Activated naive CD4-positive, alpha-beta T cell treated with anti-CD3 and anti-CD28 coated beads, Interleukin-2, amount 50 U/mL, for 24 hours (primary cell): ENCODE measurements around the gene SYMPK.
"Not testable (repeated sequence)": the region's sequence is repeated elsewhere in the genome, so short reads cannot be mapped to it uniquely, and the experiment has no call there.

Experiments
- H3K27ac Mint-ChIP-seq: one replicate; pipeline ENCODE4 v1.8.0; 2021; ENCODE audit warnings: mild to moderate bottlenecking, mixed read lengths
- H3K27me3 Mint-ChIP-seq: one replicate; pipeline ENCODE4 v1.8.0; 2021; ENCODE audit warnings: mixed read lengths
- H3K36me3 Mint-ChIP-seq: one replicate; pipeline ENCODE4 v1.8.0; 2021; ENCODE audit warnings: mixed read lengths
- H3K4me1 Mint-ChIP-seq: one replicate; pipeline ENCODE4 v1.8.0; 2021; ENCODE audit warnings: mixed read lengths
- H3K4me3 Mint-ChIP-seq: one replicate; pipeline ENCODE4 v1.8.0; 2021; ENCODE audit warnings: mild to moderate bottlenecking, mixed read lengths
- H3K9me3 Mint-ChIP-seq: one replicate; pipeline ENCODE4 v1.8.0; 2021; ENCODE audit warnings: mixed read lengths

SYMPK gene

GRCh38 chr19:45814166-45814780 is 48.7 kb downstream of the SYMPK start:
- Mint-ChIP-seq H3K9me3 (no peaks in the 10 kb centered on the region), H3K36me3 (no peaks in the 10 kb centered on the region), H3K4me3 (no peak overlapping the region), H3K27me3 (peaks cover 4% of the 10 kb centered on the region), H3K4me1 (peaks cover 8% of the 10 kb centered on the region), H3K27ac (no peak overlapping the region)

GRCh38 chr19:45812297-45812696 is 50.6 kb downstream of the SYMPK start:
- Mint-ChIP-seq H3K36me3 (no peaks in the 10 kb centered on the region), H3K4me3 (no peak overlapping the region), H3K27me3 (peaks cover 4% of the 10 kb centered on the region), H3K9me3 (no peaks in the 10 kb centered on the region), H3K4me1 (peaks cover 9% of the 10 kb centered on the region), H3K27ac (no peak overlapping the region)

GRCh38 chr19:45809643-45810159 is 53.2 kb downstream of the SYMPK start:
- Mint-ChIP-seq H3K4me1 (peaks cover 6% of the 10 kb centered on the region), H3K27ac (no peak overlapping the region), H3K4me3 (no peak overlapping the region), H3K36me3 (no peaks in the 10 kb centered on the region), H3K27me3 (peaks cover 4% of the 10 kb centered on the region), H3K9me3 (no peaks in the 10 kb centered on the region)

GRCh38 chr19:45805719-45806118 is 57.2 kb downstream of the SYMPK start:
- H3K9me3 Mint-ChIP-seq = no peaks in the 10 kb centered on the region
- H3K4me3 Mint-ChIP-seq = no peak overlapping the region
- H3K36me3 Mint-ChIP-seq = no peaks in the 10 kb centered on the region
- no peaks in the 10 kb centered on the region for H3K27me3 Mint-ChIP-seq
- no peak overlapping the region for H3K27ac Mint-ChIP-seq
- peaks cover 6% of the 10 kb centered on the region for H3K4me1 Mint-ChIP-seq

- H3K4me3 Mint-ChIP-seq = no peak overlapping the region
- H3K27ac Mint-ChIP-seq = no peak overlapping the region
- no peaks in the 10 kb centered on the region for H3K9me3 Mint-ChIP-seq
- peaks cover 6% of the 10 kb centered on the region for H3K4me1 Mint-ChIP-seq
- no peaks in the 10 kb centered on the region for H3K36me3 Mint-ChIP-seq
- H3K27me3 Mint-ChIP-seq = no peaks in the 10 kb centered on the region
These were observed 58.1 kb downstream of the SYMPK start for GRCh38 chr19:45804959-45805230.

- no peak overlapping the region for H3K4me3 Mint-ChIP-seq
- peaks cover 2% of the 10 kb centered on the region for H3K4me1 Mint-ChIP-seq
- H3K27ac Mint-ChIP-seq = no peak overlapping the region
- no peaks in the 10 kb centered on the region for H3K36me3 Mint-ChIP-seq
- no peaks in the 10 kb centered on the region for H3K27me3 Mint-ChIP-seq
- no peaks in the 10 kb centered on the region for H3K9me3 Mint-ChIP-seq
These were observed 58.6 kb downstream of the SYMPK start for GRCh38 chr19:45804140-45804958.

GRCh38 chr19:45801603-45802175 is 61.3 kb downstream of the SYMPK start:
- Mint-ChIP-seq H3K4me3 (no peak overlapping the region), H3K27me3 (peaks cover 4% of the 10 kb centered on the region), H3K9me3 (no peaks in the 10 kb centered on the region), H3K4me1 (no peaks in the 10 kb centered on the region), H3K27ac (no peak overlapping the region), H3K36me3 (no peaks in the 10 kb centered on the region)

- Mint-ChIP-seq H3K4me1 (no peaks in the 10 kb centered on the region), H3K4me3 (no peak overlapping the region), H3K27ac (no peak overlapping the region), H3K36me3 (no peaks in the 10 kb centered on the region), H3K27me3 (peaks cover 5% of the 10 kb centered on the region), H3K9me3 (no peaks in the 10 kb centered on the region)
These were observed 62.8 kb downstream of the SYMPK start for GRCh38 chr19:45800070-45800553.

- H3K27me3 Mint-ChIP-seq, H3K27ac Mint-ChIP-seq, H3K36me3 Mint-ChIP-seq: not testable (repeated sequence)
These were observed 63.4 kb downstream of the SYMPK start for GRCh38 chr19:45799541-45799940.

GRCh38 chr19:45798995-45799517 is 63.9 kb downstream of the SYMPK start:
- Mint-ChIP-seq H3K4me3 (no peak overlapping the region), H3K4me1 (peaks cover 5% of the 10 kb centered on the region), H3K27me3 (peaks cover 10% of the 10 kb centered on the region), H3K9me3 (no peaks in the 10 kb centered on the region), H3K27ac (no peak overlapping the region), H3K36me3 (no peaks in the 10 kb centered on the region)

More at GRCh38 chr19:45799541-45799940, 63.4 kb downstream of the SYMPK start:
- not testable (repeated sequence) for H3K9me3 Mint-ChIP-seq, H3K4me1 Mint-ChIP-seq, H3K4me3 Mint-ChIP-seq

GRCh38 chr19:45794627-45795026 is 68.3 kb downstream of the SYMPK start:
- no peaks in the 10 kb centered on the region for H3K9me3 Mint-ChIP-seq
- peak overlapping the region; percentile 2 for H3K27ac Mint-ChIP-seq
- H3K27me3 Mint-ChIP-seq = peaks cover 10% of the 10 kb centered on the region
- H3K4me1 Mint-ChIP-seq = peaks cover 38% of the 10 kb centered on the region
- peak overlapping the region; percentile 2 for H3K4me3 Mint-ChIP-seq
- H3K36me3 Mint-ChIP-seq = peaks cover 2% of the 10 kb centered on the region

- no peaks in the 10 kb centered on the region for H3K9me3 Mint-ChIP-seq
- H3K27me3 Mint-ChIP-seq = peaks cover 8% of the 10 kb centered on the region
- H3K27ac Mint-ChIP-seq = peak overlapping the region; percentile 25
- peaks cover 6% of the 10 kb centered on the region for H3K36me3 Mint-ChIP-seq
- H3K4me1 Mint-ChIP-seq = peaks cover 38% of the 10 kb centered on the region
- no peak overlapping the region for H3K4me3 Mint-ChIP-seq
These were observed 69.1 kb downstream of the SYMPK start for GRCh38 chr19:45793876-45794275.

- H3K27ac Mint-ChIP-seq = peak overlapping the region; percentile 88
- peaks cover 38% of the 10 kb centered on the region for H3K4me1 Mint-ChIP-seq
- H3K9me3 Mint-ChIP-seq = no peaks in the 10 kb centered on the region
- peaks cover 6% of the 10 kb centered on the region for H3K27me3 Mint-ChIP-seq
- H3K36me3 Mint-ChIP-seq = peaks cover 9% of the 10 kb centered on the region
- H3K4me3 Mint-ChIP-seq = peak overlapping the region; percentile 78
These were observed 69.8 kb downstream of the SYMPK start for GRCh38 chr19:45793178-45793564.

- peaks cover 13% of the 10 kb centered on the region for H3K36me3 Mint-ChIP-seq
- peaks cover 6% of the 10 kb centered on the region for H3K27me3 Mint-ChIP-seq
- H3K4me3 Mint-ChIP-seq = peak within 1 kb of the TSS; percentile 92
- H3K27ac Mint-ChIP-seq = peak within 1 kb of the TSS; percentile 88
- H3K4me1 Mint-ChIP-seq = peaks cover 38% of the 10 kb centered on the region
- no peaks in the 10 kb centered on the region for H3K9me3 Mint-ChIP-seq
These were observed 70.3 kb downstream of the SYMPK start, which contains the start of gene DMWD for GRCh38 chr19:45792470-45793177. Gene DMWD, minus strand, starts transcription at chr19:45792845. Its CDS starts 89 bp downstream, at chr19:45792756.

- H3K27ac Mint-ChIP-seq = peak overlapping the region; percentile 82
- peaks cover 38% of the 10 kb centered on the region for H3K4me1 Mint-ChIP-seq
- H3K9me3 Mint-ChIP-seq = no peaks in the 10 kb centered on the region
- H3K27me3 Mint-ChIP-seq = peaks cover 6% of the 10 kb centered on the region
- H3K4me3 Mint-ChIP-seq = peak overlapping the region; percentile 92
- H3K36me3 Mint-ChIP-seq = peaks cover 18% of the 10 kb centered on the region
These were observed 71.0 kb downstream of the SYMPK start for GRCh38 chr19:45791744-45792469.
